Uterus (tissue), 2 donors: ENCODE data around the gene OCA2.
"Not testable (repeated sequence)": the region's sequence is repeated elsewhere in the genome, so short reads cannot be mapped to it uniquely, and the experiment has no call there.

Source experiments
- CTCF ChIP-seq, 4 experiments: fragments of 200-600 bp in 2 of 4; fragments of 450-650 bp in 2 of 4; sonication (generic) in 2 of 4; IDR thresholded peaks; one replicate each; pipeline ENCODE4 v1.5.1; 2016 to 2019; ENCODE audit warnings: antibody characterized with exemption in 4 of 4, mild to moderate bottlenecking in 2 of 4, moderate library complexity in 1 of 4
- POLR2A ChIP-seq, 2 donors: fragments of 450-650 bp; IDR thresholded peaks; one replicate each; pipeline ENCODE4 v1.6.1; 2016; ENCODE audit warnings: antibody characterized with exemption in 2 of 2, mild to moderate bottlenecking in 1 of 2, moderate library complexity in 1 of 2

- not testable (repeated sequence) for TF ChIP-seq CTCF, POLR2A (IDR thresholded peaks at IDR 0.05)
Measured at GRCh38 chr15:28136236-28136904, 37.3 kb upstream of the OCA2 start.
